Ishikawa (cell line): Measurements from ENCODE around the gene MARCHF6.

Experiments used
- CREB1 ChIP-seq: IDR thresholded peaks from 2 replicates; pipeline ENCODE4 v1.6.1; 2012; ENCODE audit warnings: low read depth
- EP300 ChIP-seq: IDR thresholded peaks from 2 replicates; pipeline ENCODE4 v1.6.1; 2012; ENCODE audit warnings: borderline replicate concordance

DNA sequence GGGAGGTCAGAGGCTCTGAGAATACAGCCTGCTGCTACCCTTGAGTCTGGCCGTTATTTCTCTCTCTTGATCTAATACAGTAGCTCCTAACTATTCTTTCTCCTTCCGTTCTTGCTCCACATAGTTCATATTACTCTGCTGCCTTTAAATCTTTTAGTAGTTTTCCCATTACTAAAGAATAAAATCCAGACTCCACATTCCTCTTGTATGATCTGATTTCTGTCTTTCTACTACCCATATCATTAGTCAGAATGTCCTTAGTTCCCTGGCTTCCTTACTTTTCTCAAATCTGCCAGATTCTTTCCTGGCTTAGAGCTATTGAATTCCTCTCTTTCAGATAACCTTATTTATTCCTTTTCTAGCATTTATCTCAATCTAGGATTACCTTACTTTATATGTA is 40.0 kb downstream of the MARCHF6 start:
- TF ChIP-seq CREB1 (no peak), EP300 (no peak)
